A172 (cell line): ENCODE results near the gene AGR2. TPM values are rescaled to one million over a fixed set of nuclear protein-coding genes. Genes with fewer than 3 reads are reported as not detected.
A peak's percentile ranks its signal among the peaks of the same experiment; 100 is the strongest.
"Not testable (repeated sequence)": the region's sequence is repeated elsewhere in the genome, so short reads cannot be mapped to it uniquely, and the experiment has no call there.

Experiments used
- DNase-seq: peaks from one replicate; pipeline ENCODE4 v3.0.0-alpha.2; 2015; ENCODE audit warnings: low spot score
- total RNA-seq: library from RNA; depleted of rRNA; stranded (reverse); fragments of >200 nt; shearing (Covaris generic); gene quantifications from 2 replicates; pipeline ENCODE4 v1.2.3, GENCODE V29; 2014

AGR2 gene
- total RNA-seq, 1 experiment from 2014 or later, result not detected

GRCh38 chr7:16773884-16774283 lies 30.9 kb downstream of the AGR2 start:
- DNase-seq, result no peak

- no peak for DNase-seq
These were observed 31.5 kb downstream of the AGR2 start for GRCh38 chr7:16773326-16773725.

GRCh38 chr7:16770657-16771329 lies 34.0 kb downstream of the AGR2 start:
- DNase-seq, result no peak

- DNase-seq, result not testable (repeated sequence)
These were observed 34.8 kb downstream of the AGR2 start for GRCh38 chr7:16769994-16770393.

GRCh38 chr7:16765436-16765859 lies 39.4 kb downstream of the AGR2 start:
- DNase-seq, result no peak

- no peak for DNase-seq
These were observed 39.9 kb downstream of the AGR2 start for GRCh38 chr7:16764942-16765341.

GRCh38 chr7:16762177-16762576 lies 42.6 kb downstream of the AGR2 start:
- DNase-seq, result no peak

- no peak for DNase-seq
These were observed 45.0 kb downstream of the AGR2 start for GRCh38 chr7:16759840-16760239.

GRCh38 chr7:16758631-16759611 lies 45.9 kb downstream of the AGR2 start:
- DNase-seq, result no peak

- no peak for DNase-seq
These were observed 46.8 kb downstream of the AGR2 start for GRCh38 chr7:16758036-16758435.

GRCh38 chr7:16755397-16755796 lies 49.4 kb downstream of the AGR2 start:
- DNase-seq, result no peak

- no peak for DNase-seq
These were observed 49.9 kb downstream of the AGR2 start for GRCh38 chr7:16754856-16755317.

- no peak for DNase-seq
These were observed 50.6 kb downstream of the AGR2 start for GRCh38 chr7:16753932-16754855.

GRCh38 chr7:16753102-16753931 lies 51.5 kb downstream of the AGR2 start, which contains the start of gene TSPAN13:
Gene TSPAN13 (plus strand): TSS chr7:16753755. CDS start chr7:16753968, 213 bp downstream.
- DNase-seq, result peak; percentile 61

- DNase-seq, result no peak
These were observed 57.7 kb downstream of the AGR2 start for GRCh38 chr7:16747102-16747501.

GRCh38 chr7:16745645-16746044 lies 59.2 kb downstream of the AGR2 start:
- DNase-seq, result no peak

- DNase-seq, result no peak
These were observed 60.1 kb downstream of the AGR2 start for GRCh38 chr7:16744518-16745250.

GRCh38 chr7:16743236-16743635 lies 61.6 kb downstream of the AGR2 start:
- DNase-seq, result peak; percentile 45

GRCh38 chr7:16742547-16742946 lies 62.3 kb downstream of the AGR2 start:
- DNase-seq, result no peak
